Neural cell (in vitro differentiated cells): Measurements from ENCODE around the gene ZNF474. TPM values are rescaled to one million over a fixed set of nuclear protein-coding genes. Genes with fewer than 3 reads are reported as not detected.

Experiments
- H2AFZ ChIP-seq: fragments of 200-600, 300-800 bp; sonication (generic), shearing (Covaris generic); 2 replicates; pipeline ENCODE4 v1.6.0; 2014; ENCODE audit warnings: low read depth, mild to moderate bottlenecking, antibody characterized with exemption, low read length, moderate library complexity
- H3F3A ChIP-seq: fragments of 200-600 bp; shearing (Covaris generic); 2 replicates; pipeline ENCODE4 v1.6.1; 2016; ENCODE audit warnings: mild to moderate bottlenecking, moderate library complexity, mixed read lengths, antibody characterized with exemption, low read length; ENCODE audit not compliant: insufficient read depth, poor library complexity, severe bottlenecking
- H3K27ac ChIP-seq: fragments of 200-600, 300-800 bp; sonication (generic), shearing (Covaris generic); 2 replicates; pipeline ENCODE4 v1.5.1; 2014; ENCODE audit warnings: mild to moderate bottlenecking, low read length, moderate library complexity
- H3K27me3 ChIP-seq: fragments of 300-800, 200-600 bp; sonication (generic), shearing (Covaris generic); 2 replicates; pipeline ENCODE4 v1.6.0; 2014; ENCODE audit warnings: mild to moderate bottlenecking, low read depth, low read length, moderate library complexity; ENCODE audit not compliant: insufficient read depth
- H3K36me3 ChIP-seq: fragments of 300-800, 200-600 bp; sonication (generic), shearing (Covaris generic); 2 replicates; pipeline ENCODE4 v1.5.1; 2014; ENCODE audit warnings: mild to moderate bottlenecking, antibody characterized with exemption, low read length, moderate library complexity; ENCODE audit not compliant: insufficient read depth
- H3K4me2 ChIP-seq: fragments of 300-800, 200-600 bp; sonication (generic), shearing (Covaris generic); 2 replicates; pipeline ENCODE4 v1.6.0; 2014; ENCODE audit warnings: mild to moderate bottlenecking, low read length
- H3K4me3 ChIP-seq: fragments of 300-800, 200-600 bp; sonication (generic), shearing (Covaris generic); 2 replicates; pipeline ENCODE4 v1.5.1; 2014; ENCODE audit warnings: mild to moderate bottlenecking, low read length, moderate library complexity
- H3K79me2 ChIP-seq: fragments of 200-600 bp; shearing (Covaris generic); replicated peaks from 2 replicates; pipeline ENCODE4 v1.6.0; 2014; ENCODE audit warnings: mild to moderate bottlenecking, low read length, moderate library complexity; ENCODE audit not compliant: insufficient read depth
- H3K9ac ChIP-seq: fragments of 300-800, 200-600 bp; sonication (generic), shearing (Covaris generic); 2 replicates; pipeline ENCODE4 v1.6.1; 2016; ENCODE audit warnings: mild to moderate bottlenecking, low read length, mixed read lengths
- H3K9me2 ChIP-seq: fragments of 200-600 bp; shearing (Covaris generic); 2 replicates; pipeline ENCODE4 v1.6.1; 2016; ENCODE audit warnings: mild to moderate bottlenecking, low read length, mixed read lengths; ENCODE audit not compliant: insufficient read depth
- H3K9me3 ChIP-seq: fragments of 200-600, 300-800 bp; sonication (generic), shearing (Covaris generic); 2 replicates; pipeline ENCODE4 v1.6.1; 2016; ENCODE audit warnings: mild to moderate bottlenecking, mixed run types, low read length, moderate library complexity, mixed read lengths
- H4K20me1 ChIP-seq: fragments of 200-600 bp; shearing (Covaris generic); 2 replicates; pipeline ENCODE4 v1.6.1; 2016; ENCODE audit warnings: mild to moderate bottlenecking, mixed run types; ENCODE audit not compliant: insufficient read depth
- CTCF ChIP-seq: fragments of 450-650 bp; IDR thresholded peaks from 2 replicates; pipeline ENCODE4 v1.5.1; 2014; ENCODE audit warnings: antibody characterized with exemption, mild to moderate bottlenecking, moderate library complexity; ENCODE audit not compliant: poor library complexity, severe bottlenecking
- EP300 ChIP-seq: fragments of 450-650 bp; conservative IDR thresholded peaks from 2 replicates; pipeline ENCODE4 v1.6.1; 2014; ENCODE audit warnings: antibody characterized with exemption, mild to moderate bottlenecking, moderate library complexity; ENCODE audit not compliant: poor library complexity, severe bottlenecking
- EZH2 ChIP-seq: fragments of 200-600, 300-800 bp; shearing (Covaris generic), sonication (generic); IDR thresholded peaks from 2 replicates; pipeline ENCODE4 v1.6.1; 2014; ENCODE audit warnings: antibody characterized with exemption, low read length, borderline replicate concordance, mild to moderate bottlenecking; ENCODE audit not compliant: insufficient read depth, poor library complexity, severe bottlenecking
- MXI1 ChIP-seq: fragments of 450-650 bp; conservative IDR thresholded peaks from 2 replicates; pipeline ENCODE4 v1.6.1; 2014; ENCODE audit warnings: antibody characterized with exemption, mild to moderate bottlenecking; ENCODE audit not compliant: poor library complexity, severe bottlenecking
- POLR2AphosphoS5 ChIP-seq: IDR thresholded peaks from 2 replicates; pipeline ENCODE4 v1.6.1; 2012
- RAD21 ChIP-seq: fragments of 450-650 bp; conservative IDR thresholded peaks from 2 replicates; pipeline ENCODE4 v1.6.1; 2014; ENCODE audit warnings: antibody characterized with exemption, mild to moderate bottlenecking, moderate library complexity
- SMC3 ChIP-seq: fragments of 450-650 bp; conservative IDR thresholded peaks from 2 replicates; pipeline ENCODE4 v1.6.1; 2014; ENCODE audit warnings: antibody characterized with exemption, mild to moderate bottlenecking, moderate library complexity; ENCODE audit not compliant: poor library complexity
- TAF1 ChIP-seq: IDR thresholded peaks from 2 replicates; pipeline ENCODE4 v1.6.1; 2012; ENCODE audit warnings: low read depth
- polyA plus RNA-seq: library from polyadenylated mRNA; depleted of rRNA; stranded (reverse); fragments of >200 nt; gene quantifications from 2 replicates; pipeline ENCODE4 v1.2.3, GENCODE V29; 2014
- TF ChIP-seq, protein P1 (sequence below): IDR thresholded peaks from 2 replicates; pipeline ENCODE4 v1.6.1; 2012; ENCODE audit warnings: borderline replicate concordance

Gene ZNF474
- polyA plus RNA-seq, 1 donor from 2014 or later, result not detected

DNA sequence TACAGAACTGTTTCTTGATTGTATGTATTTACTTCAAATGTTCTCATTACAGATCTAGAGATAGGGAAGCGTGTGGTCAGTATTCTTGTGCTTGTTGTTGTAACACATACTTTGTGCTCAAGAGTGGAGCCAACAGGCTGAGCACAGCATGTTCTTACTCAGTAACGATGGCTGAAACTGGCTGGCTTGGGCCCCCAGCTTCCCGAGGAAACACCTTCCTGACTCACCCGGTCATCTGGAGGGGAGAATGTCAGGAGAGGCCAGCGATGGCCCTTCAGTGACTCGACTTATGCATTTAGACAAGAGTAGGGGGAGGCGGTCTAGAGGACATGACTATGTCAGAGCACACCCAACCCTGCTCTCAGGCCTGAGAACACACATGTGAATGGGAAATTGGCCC, 25.6 kb downstream of the ZNF474 start:
- H2AFZ ChIP-seq, result no peak overlapping the region
- no peak overlapping the region for H3K9ac ChIP-seq
- H4K20me1 ChIP-seq, result no peaks in the 10 kb centered on the region
- H3K36me3 ChIP-seq, result no peaks in the 10 kb centered on the region
- no peaks in the 10 kb centered on the region for H3F3A ChIP-seq
- H3K9me2 ChIP-seq, result no peaks in the 10 kb centered on the region
- TF ChIP-seq POLR2AphosphoS5, result no peak
- no peak for TF ChIP-seq EP300
- TF ChIP-seq CTCF, result no peak
- TF ChIP-seq SMC3, result no peak
- no peak for TF ChIP-seq MXI1
- TF ChIP-seq RAD21, result no peak
- TF ChIP-seq TAF1, result no peak
- TF ChIP-seq EZH2, result no peak
- TF ChIP-seq, protein P1, sequence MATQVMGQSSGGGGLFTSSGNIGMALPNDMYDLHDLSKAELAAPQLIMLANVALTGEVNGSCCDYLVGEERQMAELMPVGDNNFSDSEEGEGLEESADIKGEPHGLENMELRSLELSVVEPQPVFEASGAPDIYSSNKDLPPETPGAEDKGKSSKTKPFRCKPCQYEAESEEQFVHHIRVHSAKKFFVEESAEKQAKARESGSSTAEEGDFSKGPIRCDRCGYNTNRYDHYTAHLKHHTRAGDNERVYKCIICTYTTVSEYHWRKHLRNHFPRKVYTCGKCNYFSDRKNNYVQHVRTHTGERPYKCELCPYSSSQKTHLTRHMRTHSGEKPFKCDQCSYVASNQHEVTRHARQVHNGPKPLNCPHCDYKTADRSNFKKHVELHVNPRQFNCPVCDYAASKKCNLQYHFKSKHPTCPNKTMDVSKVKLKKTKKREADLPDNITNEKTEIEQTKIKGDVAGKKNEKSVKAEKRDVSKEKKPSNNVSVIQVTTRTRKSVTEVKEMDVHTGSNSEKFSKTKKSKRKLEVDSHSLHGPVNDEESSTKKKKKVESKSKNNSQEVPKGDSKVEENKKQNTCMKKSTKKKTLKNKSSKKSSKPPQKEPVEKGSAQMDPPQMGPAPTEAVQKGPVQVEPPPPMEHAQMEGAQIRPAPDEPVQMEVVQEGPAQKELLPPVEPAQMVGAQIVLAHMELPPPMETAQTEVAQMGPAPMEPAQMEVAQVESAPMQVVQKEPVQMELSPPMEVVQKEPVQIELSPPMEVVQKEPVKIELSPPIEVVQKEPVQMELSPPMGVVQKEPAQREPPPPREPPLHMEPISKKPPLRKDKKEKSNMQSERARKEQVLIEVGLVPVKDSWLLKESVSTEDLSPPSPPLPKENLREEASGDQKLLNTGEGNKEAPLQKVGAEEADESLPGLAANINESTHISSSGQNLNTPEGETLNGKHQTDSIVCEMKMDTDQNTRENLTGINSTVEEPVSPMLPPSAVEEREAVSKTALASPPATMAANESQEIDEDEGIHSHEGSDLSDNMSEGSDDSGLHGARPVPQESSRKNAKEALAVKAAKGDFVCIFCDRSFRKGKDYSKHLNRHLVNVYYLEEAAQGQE, result no peak
- no peaks in the 10 kb centered on the region for H3K9me3 ChIP-seq
- no peak overlapping the region for H3K27ac ChIP-seq
- no peak overlapping the region for H3K4me2 ChIP-seq
- no peak overlapping the region for H3K4me3 ChIP-seq
- H3K79me2 ChIP-seq, result no peaks in the 10 kb centered on the region
- H3K27me3 ChIP-seq, result no peaks in the 10 kb centered on the region

- H3K79me2 ChIP-seq, result no peaks in the 10 kb centered on the region
- no peak overlapping the region for H3K27ac ChIP-seq
- no peaks in the 10 kb centered on the region for H3K36me3 ChIP-seq
- H3K9me2 ChIP-seq, result no peaks in the 10 kb centered on the region
- H3K9ac ChIP-seq, result no peak overlapping the region
- no peaks in the 10 kb centered on the region for H3K27me3 ChIP-seq
- H3F3A ChIP-seq, result no peaks in the 10 kb centered on the region
- TF ChIP-seq RAD21, result no peak
- no peak for TF ChIP-seq SMC3
- no peak for TF ChIP-seq TAF1
- TF ChIP-seq EZH2, result no peak
- TF ChIP-seq CTCF, result no peak
- no peak for TF ChIP-seq POLR2AphosphoS5
- TF ChIP-seq EP300, result no peak
- TF ChIP-seq, protein P1, result no peak
- TF ChIP-seq MXI1, result no peak
- H4K20me1 ChIP-seq, result no peaks in the 10 kb centered on the region
- H3K9me3 ChIP-seq, result no peaks in the 10 kb centered on the region
- no peak overlapping the region for H2AFZ ChIP-seq
- no peak overlapping the region for H3K4me2 ChIP-seq
- H3K4me3 ChIP-seq, result no peak overlapping the region
Observed at GRCh38 chr5:122155546-122155945, 26.2 kb downstream of the ZNF474 start.
